Tibial nerve (tissue), 4 donors: Measurements from ENCODE around the gene RAB40C. TPM values are rescaled to one million over a fixed set of nuclear protein-coding genes. Genes with fewer than 3 reads are reported as not detected.

Experiments
- DNase-seq, 2 donors: peaks; one replicate each; pipeline ENCODE4 v3.0.0-alpha.2; 2019; ENCODE audit warnings: low spot score in 2 of 2
- H3K27ac ChIP-seq, 4 donors: fragments of 200-600 bp; sonication (generic) in 3 of 4; one replicate each; pipeline ENCODE4 v1.5.1; 2017 to 2019; ENCODE audit warnings: mild to moderate bottlenecking in 1 of 4
- H3K27me3 ChIP-seq, 2 donors: fragments of 200-600 bp; sonication (generic) in 1 of 2; one replicate each; pipeline versions ENCODE4 v1.5.1 to v1.6.0; 2017 to 2019
- H3K36me3 ChIP-seq, 3 donors: fragments of 200-600 bp; sonication (generic); one replicate each; pipeline ENCODE4 v1.5.1; 2018 to 2019
- H3K4me1 ChIP-seq, 4 donors: fragments of 200-600 bp; sonication (generic) in 3 of 4; one replicate each; pipeline ENCODE4 v1.5.1; 2017 to 2019
- H3K4me3 ChIP-seq, 4 donors: fragments of 200-600 bp; sonication (generic) in 3 of 4; one replicate each; pipeline ENCODE4 v1.5.1; 2017 to 2019; ENCODE audit warnings: mild to moderate bottlenecking in 1 of 4, moderate library complexity in 1 of 4
- H3K9me3 ChIP-seq, 4 donors: fragments of 200-600 bp; sonication (generic) in 3 of 4; one replicate each; pipeline ENCODE4 v1.5.1; 2017 to 2019
- CTCF ChIP-seq, 5 experiments: fragments of 200-600 bp in 3 of 5; fragments of 450-650 bp in 2 of 5; sonication (generic) in 3 of 5; IDR thresholded peaks; one replicate each; pipeline ENCODE4 v1.5.1; 2016 to 2019; ENCODE audit warnings: antibody characterized with exemption in 5 of 5, mild to moderate bottlenecking in 3 of 5, moderate library complexity in 2 of 5
- EP300 ChIP-seq, 2 donors: sonication (generic); formaldehyde crosslinking; IDR thresholded peaks; one replicate each; pipeline ENCODE4 v1.6.1; 2017; ENCODE audit warnings: antibody characterized with exemption in 2 of 2, mild to moderate bottlenecking in 1 of 2
- POLR2A ChIP-seq, 2 donors: fragments of 450-650 bp; IDR thresholded peaks; one replicate each; pipeline ENCODE4 v1.6.1; 2017; ENCODE audit warnings: antibody characterized with exemption in 2 of 2, mild to moderate bottlenecking in 2 of 2, moderate library complexity in 2 of 2
- WGBS, 2 donors: methylation state at CpG; one replicate each; pipeline ENCODE4 v1.1.5; 2018; 5-methylcytosine and 5-hydroxymethylcytosine counted together
- total RNA-seq, 4 donors: library from RNA; depleted of rRNA; stranded (reverse); fragments of >200 nt; gene quantifications; one replicate each; pipeline ENCODE4 v1.1.0, GENCODE V29; 2016

Gene RAB40C
- total RNA-seq, 4 donors from 2014 or later, result 21.1 to 30.6 (median 27.5) TPM

DNA sequence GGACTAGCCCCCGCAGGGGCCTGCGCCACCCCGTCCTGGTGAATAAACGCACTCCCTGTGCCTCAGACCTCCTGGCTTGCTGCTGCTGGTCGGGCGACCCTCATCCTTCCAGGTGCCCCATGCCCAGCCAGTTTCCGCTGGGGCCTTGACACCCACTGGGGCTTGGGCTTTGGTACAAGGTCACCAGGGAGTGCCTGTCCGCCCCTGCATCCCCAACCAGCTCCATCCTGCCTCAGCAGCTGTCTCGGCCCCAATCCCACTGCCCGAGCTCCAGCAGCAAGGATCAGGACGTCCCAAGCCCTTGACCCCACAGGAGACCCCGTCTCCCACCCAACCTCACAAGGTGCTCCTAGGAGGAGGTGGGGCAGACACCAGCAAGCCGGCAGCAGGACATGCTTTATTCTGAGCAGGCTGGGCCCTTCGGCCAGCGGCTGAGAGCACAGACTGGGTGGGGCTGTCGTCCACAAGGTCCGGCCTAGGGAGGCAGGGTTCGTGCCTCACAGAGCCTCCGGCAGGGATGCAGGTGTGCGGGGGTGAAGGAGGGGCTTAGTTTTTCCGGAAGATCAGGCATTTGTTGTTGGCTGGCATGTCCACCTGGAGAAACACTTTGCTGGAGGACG, 44.3 kb downstream of the RAB40C start:
- TF ChIP-seq EP300 (IDR thresholded peaks at IDR 0.05) (no peak), POLR2A (IDR thresholded peaks at IDR 0.05) (no peak), CTCF (IDR thresholded peaks at IDR 0.05) (no peak)
- H3K4me3 ChIP-seq, result no peak overlapping the region
- H3K4me1 ChIP-seq, result peaks cover 0 to 56% (median 41%) of the 10 kb centered on the region in 4 donors
- 76 to 88% methylated on average over 14 to 18 of the region's 22 CpGs for WGBS, 2 donors
- peaks cover 0 to 28% (median 4%) of the 10 kb centered on the region in 3 donors for H3K36me3 ChIP-seq
- H3K9me3 ChIP-seq, result no peaks in the 10 kb centered on the region
- no peak overlapping the region for H3K27ac ChIP-seq
- H3K27me3 ChIP-seq, result no peaks in the 10 kb centered on the region
- no peak for DNase-seq

DNA sequence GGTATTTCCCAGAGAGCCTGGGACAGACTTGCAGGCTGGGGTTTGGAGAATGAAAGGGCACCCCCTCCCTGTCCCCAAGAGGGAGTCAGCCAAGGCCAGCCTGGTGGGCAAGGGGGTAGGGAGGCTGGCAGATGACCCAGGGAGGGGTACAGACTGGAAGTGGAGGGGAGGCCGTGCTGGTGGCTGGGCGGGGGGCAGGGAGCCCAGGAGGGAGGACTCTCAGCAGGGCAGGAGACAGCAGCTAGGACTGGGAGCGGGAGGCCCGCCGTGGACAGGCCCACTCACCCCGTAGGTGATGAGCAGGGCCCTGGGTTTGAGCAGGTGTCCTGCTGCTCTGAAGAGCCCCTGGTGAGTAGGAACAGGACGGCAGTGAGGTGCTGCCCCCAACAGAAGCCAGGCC, 45.1 kb downstream of the RAB40C start:
- Histone ChIP-seq H3K36me3 (peaks cover 0 to 28% (median 4%) of the 10 kb centered on the region in 3 donors), H3K27me3 (no peaks in the 10 kb centered on the region), H3K4me3 (peak overlapping the region in 3 of 4 donors; percentile 90 to 94 (median 91)), H3K9me3 (no peaks in the 10 kb centered on the region), H3K27ac (peak overlapping the region in 2 of 4 donors; percentile 92 to 100), H3K4me1 (peaks cover 0 to 48% (median 33%) of the 10 kb centered on the region in 4 donors)
- 81 to 92% methylated on average over 6 to 7 of the region's 7 CpGs for WGBS, 2 donors
- TF ChIP-seq EP300 (IDR thresholded peaks at IDR 0.05) (no peak), POLR2A (IDR thresholded peaks at IDR 0.05) (no peak), CTCF (IDR thresholded peaks at IDR 0.05) (no peak)
- DNase-seq, result no peak

GRCh38 chr16:635573-636205, 45.8 kb downstream of the RAB40C start:
- H3K36me3 ChIP-seq, result peaks cover 0 to 28% (median 4%) of the 10 kb centered on the region in 3 donors
- no peak for DNase-seq
- peak overlapping the region; percentile 92 to 100 (median 96) for H3K27ac ChIP-seq
- no peaks in the 10 kb centered on the region for H3K27me3 ChIP-seq
- TF ChIP-seq EP300 (IDR thresholded peaks at IDR 0.05), result no peak
- no peak for TF ChIP-seq CTCF (IDR thresholded peaks at IDR 0.05)
- no peak for TF ChIP-seq POLR2A (IDR thresholded peaks at IDR 0.05)
- WGBS, 2 donors, result 2 to 22% methylated on average over 9 to 21 of the region's 55 CpGs
- no peaks in the 10 kb centered on the region for H3K9me3 ChIP-seq
- peaks cover 0 to 41% (median 26%) of the 10 kb centered on the region in 4 donors for H3K4me1 ChIP-seq
- H3K4me3 ChIP-seq, result peak overlapping the region; percentile 63 to 94 (median 90)

DNA sequence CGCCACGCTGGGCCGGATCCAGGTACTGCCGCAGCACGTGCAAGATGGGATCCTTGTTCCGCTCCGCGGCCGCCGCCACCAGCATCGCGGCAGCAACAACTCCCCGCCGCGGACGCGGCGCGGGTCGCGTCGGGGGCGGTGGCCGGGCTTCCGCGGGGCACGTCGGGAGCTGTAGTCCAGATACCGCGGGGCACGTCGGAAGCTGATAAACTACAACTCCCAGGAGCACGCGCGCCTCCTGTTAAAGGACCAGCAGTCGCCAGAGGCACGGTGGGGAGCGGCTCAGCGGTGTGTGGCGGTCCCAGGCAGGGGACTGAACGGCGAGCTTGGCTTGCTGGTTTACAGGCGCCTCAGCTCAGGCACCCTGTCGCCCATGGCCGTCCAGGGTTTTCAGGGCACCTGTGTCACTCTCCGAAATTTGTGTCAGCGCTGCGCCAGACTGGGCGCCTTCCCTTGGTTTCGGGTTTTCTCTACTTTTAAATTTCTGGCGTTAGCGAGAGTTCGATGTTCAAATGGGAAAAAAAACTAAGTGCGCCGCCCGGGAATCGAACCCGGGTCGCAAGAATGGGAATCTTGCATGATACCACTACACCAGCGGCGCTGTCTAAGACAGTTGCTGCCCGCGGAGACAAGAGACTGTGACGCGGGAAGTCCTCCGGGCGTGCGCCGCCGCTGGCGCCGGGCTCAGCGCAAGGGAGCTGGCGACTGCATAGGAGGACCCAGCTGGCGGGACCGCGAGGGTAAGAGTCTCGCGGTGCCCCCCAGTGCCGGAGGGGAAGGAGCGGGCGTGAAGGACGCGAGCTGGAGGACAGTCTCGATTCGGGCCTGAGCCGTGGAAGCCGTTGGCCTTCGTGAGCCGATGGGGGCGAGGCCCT, 46.6 kb downstream of the RAB40C start, which contains the start of gene METTL26:
TSS of gene METTL26 (minus strand) at position 100 of the 875 bp plus-strand sequence. CDS start at position 85, 15 bp downstream.
- DNase-seq, result peak; percentile 94 to 96
- TF ChIP-seq CTCF (IDR thresholded peaks at IDR 0.05), result peak in 3 of 5 experiments; percentile 6 to 44 (median 34)
- TF ChIP-seq EP300 (IDR thresholded peaks at IDR 0.05), result peak; percentile 71 to 80
- peak; percentile 16 to 65 for TF ChIP-seq POLR2A (IDR thresholded peaks at IDR 0.05)
- Histone ChIP-seq H3K36me3 (peaks cover 0 to 28% (median 4%) of the 10 kb centered on the region in 3 donors), H3K4me1 (peaks cover 0 to 39% (median 19%) of the 10 kb centered on the region in 4 donors), H3K4me3 (peak within 1 kb of the TSS; percentile 63 to 94 (median 90)), H3K9me3 (no peaks in the 10 kb centered on the region), H3K27ac (peak within 1 kb of the TSS; percentile 92 to 100 (median 96)), H3K27me3 (no peaks in the 10 kb centered on the region)
- 0% methylated on average over 23 to 49 of the region's 91 CpGs for WGBS, 2 donors
